Psoas muscle (tissue), 8 donors: ENCODE results near the gene RAB11FIP3. TPM values are rescaled to one million over a fixed set of nuclear protein-coding genes. Genes with fewer than 3 reads are reported as not detected.
"Not testable (repeated sequence)": the region's sequence is repeated elsewhere in the genome, so short reads cannot be mapped to it uniquely, and the experiment has no call there.

ENCODE experiments used
- ATAC-seq, 4 donors: fragments of 200-7000 bp; cut with Tn5 transposase; one replicate each; pipeline ENCODE4 v1.9.1; 2020; ENCODE audit warnings: moderate library complexity in 3 of 4, mild to moderate bottlenecking in 2 of 4
- DNase-seq, 2 donors: peaks; one replicate each; pipeline ENCODE4 v3.0.0-alpha.2; 2020
- H3K27ac ChIP-seq: fragments of 200-600 bp; one replicate; pipeline ENCODE4 v1.8.0; 2022
- H3K27me3 ChIP-seq, 3 donors: fragments of 200-600 bp in 1 of 3; one replicate each; pipeline versions ENCODE4 v1.6.1 to v1.8.0; 2013 to 2022; ENCODE audit warnings: low read length in 2 of 3, mild to moderate bottlenecking in 2 of 3, moderate library complexity in 1 of 3; ENCODE audit not compliant: insufficient read depth in 3 of 3
- H3K36me3 ChIP-seq, 2 donors: fragments of 200-600 bp in 1 of 2; one replicate each; pipeline versions ENCODE4 v1.6.1 to v1.8.0; 2013 to 2022; ENCODE audit warnings: low read depth in 1 of 2, mild to moderate bottlenecking in 1 of 2, moderate library complexity in 1 of 2; ENCODE audit not compliant: insufficient read depth in 1 of 2
- H3K4me1 ChIP-seq: fragments of 200-600 bp; one replicate; pipeline ENCODE4 v1.8.0; 2022
- H3K4me3 ChIP-seq: fragments of 200-600 bp; one replicate; pipeline ENCODE4 v1.8.0; 2022; ENCODE audit warnings: mild to moderate bottlenecking
- H3K9me3 ChIP-seq: fragments of 200-600 bp; one replicate; pipeline ENCODE4 v1.8.0; 2022
- CTCF ChIP-seq: fragments of 200-600 bp; IDR thresholded peaks from one replicate; pipeline ENCODE4 v1.8.0; 2022; ENCODE audit warnings: antibody characterized with exemption
- WGBS, 3 donors: extraction: QIAGEN DNeasy Blood & Tissue Kit; methylation state at CpG; one replicate each; pipeline versions ENCODE4 v1.1.6 to v1.1.7; 2013; 5-methylcytosine and 5-hydroxymethylcytosine counted together
- intact Hi-C, 2 donors: fragments of 100-400 bp; cut with DNase I; formaldehyde crosslinking; loops; one replicate each; pipeline versions ENCODE4 v1.11.0 to v1.14.2; 2022
- polyA plus RNA-seq, 3 donors: library from polyadenylated mRNA; stranded (reverse); fragments of 200-250 nt; gene quantifications; one replicate each; pipeline ENCODE4 v1.2.3, GENCODE V29; 2013
- total RNA-seq, 4 donors: library from RNA; stranded (reverse); fragmentation: NEBNext Ultra II Directional in 2 of 4; extraction: Animal tissue kit (Norgen Biotek cat#: 25700) in 2 of 4; gene quantifications; one replicate each; pipeline versions ENCODE4 v1.2.1 to v1.2.4, GENCODE V29; 2021 to 2023
- donor health status: healthy with polysubstance abuse.
- donor health status: DM: no; HTN: no; CAD: no; lungs with moderate emphysema.
- donor health status: Bipolar disorder and iron deficiency.
- donor health status: healthy.
- donor health status: DM: yes; HTN: yes; CAD: no.
- donor health status: DM: no; HTN: no; CAD: no.
- donor health status: DM: no; HTN: no; CAD: no.
- donor health status: DM: yes; HTN: yes; CAD: no.

The RAB11FIP3 gene
- total and polyA plus RNA-seq, 7 donors: 20.3 to 89.5 (median 44.7) TPM

GRCh38 chr16:414395-415169 lies 10.9 kb upstream of the RAB11FIP3 start:
- intact Hi-C loops: no loop called here
- 88 to 91% (median 88%) methylated on average over 18 to 21 of the region's 21 CpGs for WGBS, 3 donors

GRCh38 chr16:415170-415498 lies 10.3 kb upstream of the RAB11FIP3 start:
- H3K4me1 ChIP-seq, H3K9me3 ChIP-seq, H3K27ac ChIP-seq, H3K27me3 ChIP-seq, DNase-seq, H3K4me3 ChIP-seq, intact Hi-C loops, ATAC-seq: not testable (repeated sequence)
- H3K36me3 ChIP-seq: peaks cover 0 to 18% of the 10 kb centered on the region in 2 donors
- WGBS, 3 donors: 95 to 100% (median 96%) methylated on average over 3 of the region's 3 CpGs

More at GRCh38 chr16:414395-415169, 10.9 kb upstream of the RAB11FIP3 start:
- ATAC-seq (no peak), DNase-seq (no peak)
- H3K9me3 ChIP-seq: no peaks in the 10 kb centered on the region
- no peaks in the 10 kb centered on the region for H3K27me3 ChIP-seq
- no peak for TF ChIP-seq CTCF
- no peaks in the 10 kb centered on the region for H3K4me1 ChIP-seq
- H3K36me3 ChIP-seq: peaks cover 0 to 22% of the 10 kb centered on the region in 2 donors
- H3K4me3 ChIP-seq: no peak overlapping the region
- H3K27ac ChIP-seq: no peak overlapping the region

GRCh38 chr16:422179-422578 lies 3.3 kb upstream of the RAB11FIP3 start:
- 92 to 95% (median 94%) methylated on average over 13 of the region's 13 CpGs for WGBS, 3 donors

GRCh38 chr16:424033-424622 lies 1.3 kb upstream of the RAB11FIP3 start:
- Histone ChIP-seq H3K9me3 (no peaks in the 10 kb centered on the region), H3K27ac (peak overlapping the region; percentile 96), H3K4me3 (peak overlapping the region; percentile 89), H3K27me3 (no peaks in the 10 kb centered on the region), H3K4me1 (peaks cover 38% of the 10 kb centered on the region), H3K36me3 (peaks cover 0 to 12% of the 10 kb centered on the region in 2 donors)
- ATAC-seq (peak; percentile 79 to 85 (median 80)), DNase-seq (peak; percentile 65 to 89)
- intact Hi-C loops: loop anchor here in 1 of 2 donors (2.0 to 5.0 kb wide), 2 partner anchors 21 to 103 kb away; partner anchors contain the start of gene CAPN15
- WGBS, 3 donors: 14 to 23% (median 18%) methylated on average over 20 of the region's 20 CpGs
- no peak for TF ChIP-seq CTCF

More at GRCh38 chr16:422179-422578, 3.3 kb upstream of the RAB11FIP3 start:
- not testable (repeated sequence) for H3K27ac ChIP-seq, H3K4me3 ChIP-seq, DNase-seq, H3K27me3 ChIP-seq, ATAC-seq, H3K36me3 ChIP-seq, H3K9me3 ChIP-seq
- intact Hi-C loops: loop anchor here in 1 of 2 donors (5.0 kb wide), 1 partner anchor 105 kb away; the partner anchor contains the start of gene CAPN15
- H3K4me1 ChIP-seq: peaks cover 18% of the 10 kb centered on the region

- intact Hi-C loops: loop anchor here in 1 of 2 donors (2.0 to 5.0 kb wide), 3 partner anchors 22 to 103 kb away; partner anchors contain the start of gene CAPN15
- Histone ChIP-seq H3K27ac (peak overlapping the region; percentile 96), H3K9me3 (no peaks in the 10 kb centered on the region), H3K27me3 (no peaks in the 10 kb centered on the region), H3K4me1 (peaks cover 43% of the 10 kb centered on the region), H3K36me3 (peaks cover 0 to 14% of the 10 kb centered on the region in 2 donors), H3K4me3 (peak overlapping the region; percentile 89)
- TF ChIP-seq CTCF: no peak
- ATAC-seq: peak; percentile 65 to 80 (median 78)
- DNase-seq: peak; percentile 72 to 87
- 1 to 4% (median 3%) methylated on average over 31 of the region's 31 CpGs for WGBS, 3 donors
These were observed 797 bp upstream of the RAB11FIP3 start for GRCh38 chr16:424623-425081.
